ENCODE results near the gene PCMT1.
"Not testable (repeated sequence)": the region's sequence is repeated elsewhere in the genome, so short reads cannot be mapped to it uniquely, and the experiment has no call there.

- not testable (repeated sequence) for TF ChIP-seq EZH2 (IDR thresholded peaks at IDR 0.05; ENCODE audit: borderline replicate concordance, insufficient read depth, low read depth, low read length, poor library complexity, severe bottlenecking)
- TF ChIP-seq, protein P1, sequence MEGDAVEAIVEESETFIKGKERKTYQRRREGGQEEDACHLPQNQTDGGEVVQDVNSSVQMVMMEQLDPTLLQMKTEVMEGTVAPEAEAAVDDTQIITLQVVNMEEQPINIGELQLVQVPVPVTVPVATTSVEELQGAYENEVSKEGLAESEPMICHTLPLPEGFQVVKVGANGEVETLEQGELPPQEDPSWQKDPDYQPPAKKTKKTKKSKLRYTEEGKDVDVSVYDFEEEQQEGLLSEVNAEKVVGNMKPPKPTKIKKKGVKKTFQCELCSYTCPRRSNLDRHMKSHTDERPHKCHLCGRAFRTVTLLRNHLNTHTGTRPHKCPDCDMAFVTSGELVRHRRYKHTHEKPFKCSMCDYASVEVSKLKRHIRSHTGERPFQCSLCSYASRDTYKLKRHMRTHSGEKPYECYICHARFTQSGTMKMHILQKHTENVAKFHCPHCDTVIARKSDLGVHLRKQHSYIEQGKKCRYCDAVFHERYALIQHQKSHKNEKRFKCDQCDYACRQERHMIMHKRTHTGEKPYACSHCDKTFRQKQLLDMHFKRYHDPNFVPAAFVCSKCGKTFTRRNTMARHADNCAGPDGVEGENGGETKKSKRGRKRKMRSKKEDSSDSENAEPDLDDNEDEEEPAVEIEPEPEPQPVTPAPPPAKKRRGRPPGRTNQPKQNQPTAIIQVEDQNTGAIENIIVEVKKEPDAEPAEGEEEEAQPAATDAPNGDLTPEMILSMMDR (IDR thresholded peaks at IDR 0.05) = not testable (repeated sequence)
Observed at GRCh38 chr6:149844036-149844435, 94.5 kb downstream of the PCMT1 start.
